Measurements from ENCODE around the gene CHST10.
A peak's percentile ranks its signal among the peaks of the same experiment; 100 is the strongest.
"Not testable (repeated sequence)": the region's sequence is repeated elsewhere in the genome, so short reads cannot be mapped to it uniquely, and the experiment has no call there.

The CHST10 gene, protein sequence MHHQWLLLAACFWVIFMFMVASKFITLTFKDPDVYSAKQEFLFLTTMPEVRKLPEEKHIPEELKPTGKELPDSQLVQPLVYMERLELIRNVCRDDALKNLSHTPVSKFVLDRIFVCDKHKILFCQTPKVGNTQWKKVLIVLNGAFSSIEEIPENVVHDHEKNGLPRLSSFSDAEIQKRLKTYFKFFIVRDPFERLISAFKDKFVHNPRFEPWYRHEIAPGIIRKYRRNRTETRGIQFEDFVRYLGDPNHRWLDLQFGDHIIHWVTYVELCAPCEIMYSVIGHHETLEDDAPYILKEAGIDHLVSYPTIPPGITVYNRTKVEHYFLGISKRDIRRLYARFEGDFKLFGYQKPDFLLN

DNA sequence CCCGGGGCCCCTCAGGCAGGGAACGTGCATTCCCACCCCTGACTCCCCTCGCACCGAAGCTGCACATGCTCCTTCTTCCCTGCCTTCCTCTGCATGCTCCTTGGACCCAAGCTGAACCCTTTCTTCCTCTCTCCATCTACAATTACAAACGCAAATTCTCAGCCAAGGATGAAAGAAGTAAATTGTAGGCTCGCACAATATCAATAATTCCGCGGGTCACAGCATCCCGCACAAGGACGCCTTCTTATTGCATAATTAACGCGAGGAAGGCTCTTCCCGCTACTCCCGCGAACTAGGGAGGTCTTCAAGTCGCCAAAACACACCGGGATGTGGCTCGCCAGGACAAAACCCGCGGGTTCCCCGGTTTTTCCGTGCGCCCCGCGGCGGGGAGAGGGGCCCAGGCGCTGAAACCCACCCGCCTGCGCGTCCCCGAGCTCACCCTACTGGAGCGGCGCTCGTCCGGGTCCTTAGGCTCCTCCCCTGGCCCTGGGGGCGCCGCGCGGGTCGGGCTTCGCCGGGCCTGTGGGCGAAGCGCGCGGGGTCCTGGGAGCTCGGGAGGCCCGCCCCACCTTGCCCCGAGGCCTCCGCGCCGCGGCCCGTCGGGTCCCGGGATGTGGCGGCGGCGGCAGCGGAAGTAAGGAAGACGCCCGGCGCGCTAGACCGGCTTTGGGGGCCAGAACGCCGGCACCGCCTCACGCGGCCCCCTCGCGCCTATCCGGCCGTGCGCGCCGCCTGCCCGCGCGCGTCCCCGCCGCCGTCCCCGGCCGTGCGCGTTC lies at the start of gene CHST10:
CHST10 (minus strand) TSS at position 734 of the 776 bp plus-strand sequence. CDS start 10,993 bp downstream, outside the sequence.
- peak; percentile 56 for DNase-seq (ENCODE audit: low read depth)

DNA sequence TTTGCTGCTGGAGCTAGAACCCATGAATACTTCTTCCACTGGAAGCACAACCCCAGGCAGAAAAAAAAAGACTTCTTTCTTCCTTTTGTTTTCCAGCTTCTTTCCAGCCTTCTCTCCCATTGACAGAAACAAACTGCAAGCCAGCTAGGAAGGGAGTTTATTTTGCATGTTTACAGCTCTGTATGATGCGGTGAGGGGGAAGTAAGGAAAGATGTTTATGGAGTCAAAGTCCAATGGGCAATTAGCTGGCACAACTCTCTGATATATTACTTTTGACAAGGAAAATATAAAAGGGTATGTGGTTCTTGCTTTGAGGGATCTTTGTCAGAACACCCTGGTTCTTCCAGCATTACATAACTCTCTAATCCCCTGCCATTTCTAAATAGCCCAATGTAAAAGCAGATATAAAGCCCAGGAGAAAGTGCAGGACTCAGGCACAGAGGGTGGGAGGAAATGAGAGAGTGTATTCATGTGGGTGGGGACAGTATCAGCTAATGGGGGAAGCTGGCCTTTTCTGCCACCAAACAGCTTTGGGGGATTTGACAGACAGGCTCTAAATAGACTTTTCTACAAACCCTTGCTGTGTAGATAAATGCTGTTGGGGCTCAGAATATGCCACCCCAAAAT lies 43.5 kb upstream of the CHST10 start:
- DNase-seq (ENCODE audit: low read depth) = no peak

DNA sequence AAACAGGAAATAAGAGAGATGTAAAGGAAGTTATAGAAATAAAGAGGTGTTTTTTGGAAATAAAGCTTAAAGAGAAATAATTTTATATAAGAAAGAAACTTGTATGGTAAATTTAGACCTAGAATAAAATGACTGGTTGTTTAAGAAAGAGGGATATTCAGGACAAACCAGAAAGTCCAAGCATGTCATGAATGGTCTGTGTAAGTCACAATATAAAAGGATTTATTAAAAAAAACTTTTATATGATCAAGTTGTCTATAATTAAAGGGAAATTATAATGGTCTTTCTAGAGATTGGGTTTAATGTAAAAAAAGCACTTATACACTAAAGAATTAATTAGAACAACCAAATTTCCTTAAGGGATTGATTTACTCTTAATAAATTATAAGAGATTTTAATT lies 38.9 kb upstream of the CHST10 start:
- not testable (repeated sequence) for DNase-seq (ENCODE audit: low read depth)

DNA sequence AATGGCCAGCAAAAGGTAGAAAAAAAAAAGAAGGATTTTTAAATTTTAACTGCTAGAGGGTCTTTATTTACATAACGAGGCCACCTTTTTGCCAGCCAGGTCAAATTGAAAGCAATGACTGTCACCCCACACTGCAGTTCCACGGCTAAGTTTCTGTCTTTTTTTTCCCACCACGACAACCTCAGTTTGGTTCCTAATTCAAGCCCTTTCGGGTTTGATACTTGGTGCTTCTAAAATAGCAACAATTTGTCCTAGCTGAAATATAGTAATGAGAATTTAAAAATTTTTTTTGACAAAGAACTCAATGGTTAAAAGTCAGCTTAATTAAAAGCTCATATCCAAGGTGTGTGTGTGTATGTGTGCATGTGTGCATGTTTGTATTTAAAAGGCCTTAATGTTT lies 36.4 kb upstream of the CHST10 start:
- DNase-seq (ENCODE audit: low read depth) = no peak

DNA sequence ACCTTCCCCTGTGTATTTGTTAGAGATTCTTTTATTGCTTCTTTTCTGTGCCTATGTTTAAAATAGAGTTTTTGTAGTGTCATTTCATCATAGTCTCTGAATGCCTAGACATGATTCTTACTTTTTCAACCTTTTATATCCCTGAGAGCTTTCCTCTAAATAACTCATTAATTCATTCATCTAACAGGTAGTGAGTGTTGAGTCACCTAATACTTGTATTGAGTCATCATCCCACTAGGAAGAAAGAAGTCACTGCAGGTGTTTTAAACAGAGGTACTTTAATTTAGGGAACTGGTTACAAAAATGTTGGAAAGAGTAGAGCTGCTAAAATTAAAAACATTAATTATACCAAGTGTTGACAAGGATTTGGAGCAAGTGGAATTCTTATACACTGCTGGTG lies 34.3 kb upstream of the CHST10 start:
- DNase-seq (ENCODE audit: low read depth) = no peak

DNA sequence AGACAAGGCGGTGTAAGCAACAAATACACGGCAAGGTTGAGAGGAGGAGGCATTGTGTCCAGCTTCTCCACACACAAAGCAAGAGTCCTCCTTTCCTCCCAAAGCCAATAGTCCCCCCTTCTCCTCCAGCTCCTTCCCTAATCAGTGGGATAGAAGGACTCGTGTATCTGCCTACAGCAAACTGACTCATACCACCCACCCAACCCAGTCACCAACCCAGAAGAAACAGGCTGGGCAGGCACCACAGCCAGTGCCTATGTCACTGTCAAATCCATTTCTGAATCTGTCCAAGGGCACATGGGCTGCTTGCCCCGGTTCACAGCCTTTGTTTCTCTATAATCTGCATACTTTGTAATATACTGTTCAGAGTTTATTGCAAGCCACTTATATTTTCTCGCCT lies 33.6 kb upstream of the CHST10 start:
- DNase-seq (ENCODE audit: low read depth) = no peak

DNA sequence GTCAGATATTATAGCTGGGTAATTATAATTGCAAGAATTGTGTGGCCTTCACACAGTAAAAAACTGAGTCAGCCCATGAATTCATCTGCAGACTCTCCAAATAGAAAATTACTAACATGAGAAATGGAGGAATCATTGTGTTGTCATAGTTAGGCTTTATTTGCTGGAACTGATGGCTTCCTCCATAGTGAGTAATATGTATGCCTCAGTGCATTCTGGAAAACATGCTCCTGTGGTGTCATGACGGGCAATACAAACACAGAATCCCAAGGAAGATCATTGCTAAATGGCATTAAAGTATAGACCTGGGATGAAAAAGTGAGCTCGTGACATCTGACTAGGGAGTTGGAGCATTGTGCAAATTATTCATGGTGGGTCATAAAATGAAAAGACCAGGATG lies 29.2 kb upstream of the CHST10 start:
- no peak for DNase-seq (ENCODE audit: low read depth)

DNA sequence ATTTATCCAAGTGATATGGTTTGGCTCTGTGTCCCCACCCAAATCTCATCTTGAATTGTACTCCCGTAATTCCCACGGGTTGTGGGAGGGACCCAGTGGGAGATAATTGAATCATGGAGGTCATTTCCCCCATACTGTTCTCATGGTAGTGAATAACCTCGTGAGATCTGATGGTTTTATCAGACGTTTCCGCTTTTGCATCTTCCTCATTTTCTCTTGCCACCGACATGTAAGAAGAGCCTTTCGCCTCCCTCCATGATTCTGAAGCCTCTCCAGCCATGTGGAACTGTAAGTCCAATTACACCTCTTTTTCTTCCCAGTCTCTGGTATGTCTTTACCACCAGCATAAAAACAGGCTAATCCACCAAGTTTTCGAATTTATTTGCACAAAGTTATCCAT lies 20.3 kb upstream of the CHST10 start:
- DNase-seq (ENCODE audit: low read depth) = no peak

DNA sequence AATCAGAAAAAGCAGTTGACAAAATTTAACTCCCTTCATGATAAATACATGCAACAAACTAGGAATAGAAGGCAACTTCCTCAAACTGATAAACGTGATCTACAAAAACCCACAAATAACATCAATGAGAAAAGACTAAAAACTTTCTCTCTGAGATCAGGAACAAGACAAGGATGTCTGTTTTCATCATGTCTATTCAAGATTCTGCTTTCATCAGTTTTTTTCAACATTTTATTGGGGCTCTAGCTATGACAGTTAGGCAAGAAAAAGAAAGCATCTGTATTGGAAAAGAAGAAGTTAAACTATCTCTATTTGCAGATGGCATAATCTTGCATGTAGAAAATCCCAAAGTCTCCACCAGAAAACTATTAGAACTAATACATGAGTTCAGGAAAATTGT lies 12.3 kb upstream of the CHST10 start:
- no peak for DNase-seq (ENCODE audit: low read depth)

DNA sequence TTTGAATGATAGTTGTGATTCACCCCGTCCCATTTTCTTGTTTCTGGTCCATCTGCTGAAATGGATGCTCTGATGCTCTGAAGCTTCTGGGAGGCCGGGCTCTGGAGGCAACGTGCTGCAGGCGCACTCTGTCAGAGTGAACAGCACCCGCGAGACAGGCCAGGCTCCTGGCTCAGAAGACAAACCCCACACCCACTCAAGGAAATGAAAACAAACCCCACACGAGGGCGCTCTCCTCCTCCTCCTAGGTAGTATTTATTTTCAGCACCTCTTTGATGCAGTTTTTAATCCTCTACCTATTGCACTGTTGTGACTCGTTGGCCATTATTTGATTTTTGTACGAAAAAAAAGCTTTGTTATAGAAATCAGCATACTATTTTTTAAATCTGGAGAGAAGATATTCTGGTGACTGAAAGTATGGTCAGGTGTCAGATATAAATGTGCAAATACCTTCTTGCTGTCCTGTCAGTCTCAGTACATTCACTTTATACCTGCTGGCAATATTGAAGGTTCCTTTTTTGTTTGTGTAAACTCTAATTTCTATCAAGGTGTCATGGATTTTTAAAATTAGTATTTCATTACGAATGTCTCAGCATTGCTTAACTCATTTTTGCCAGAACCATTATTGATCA lies 10.3 kb upstream of the CHST10 start:
- peak; percentile 60 for DNase-seq (ENCODE audit: low read depth)

DNA sequence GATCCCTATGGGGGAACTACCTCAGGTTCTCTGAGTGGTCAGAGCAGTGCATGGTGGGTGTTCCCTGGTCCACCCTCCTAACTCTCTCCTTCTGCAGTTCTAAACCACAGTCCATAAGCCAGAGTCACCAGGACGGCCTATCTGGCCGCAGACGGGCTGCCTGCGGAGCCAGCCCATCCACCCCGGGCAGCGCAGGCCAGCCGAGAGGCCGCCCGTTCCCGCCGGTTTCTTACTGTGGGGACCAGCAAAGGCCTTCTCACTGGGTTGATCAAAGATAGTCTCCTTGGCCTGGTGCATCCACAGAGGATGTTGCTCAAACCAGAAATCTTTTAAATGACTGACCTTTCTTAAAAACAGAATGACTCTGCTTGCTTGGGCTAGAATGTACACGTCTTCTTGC lies 9.6 kb upstream of the CHST10 start:
- no peak for DNase-seq (ENCODE audit: low read depth)

DNA sequence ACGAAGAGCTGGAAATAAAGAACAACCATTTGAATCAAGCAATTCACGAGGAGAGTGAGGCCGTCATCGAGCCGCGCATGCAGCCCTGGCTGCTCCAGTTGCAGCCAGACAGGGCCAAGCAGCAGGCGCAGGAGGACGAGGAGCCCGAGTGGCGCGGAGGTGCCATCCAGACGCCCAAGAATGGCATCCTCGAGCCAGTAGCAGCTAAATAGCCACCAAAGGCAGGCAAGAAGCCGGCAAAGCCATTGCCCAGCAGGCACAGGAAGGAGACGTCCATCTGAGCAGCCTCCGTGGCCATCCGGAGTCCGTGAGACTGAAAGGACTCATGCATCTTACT lies 8.9 kb upstream of the CHST10 start:
- no peak for DNase-seq (ENCODE audit: low read depth)

DNA sequence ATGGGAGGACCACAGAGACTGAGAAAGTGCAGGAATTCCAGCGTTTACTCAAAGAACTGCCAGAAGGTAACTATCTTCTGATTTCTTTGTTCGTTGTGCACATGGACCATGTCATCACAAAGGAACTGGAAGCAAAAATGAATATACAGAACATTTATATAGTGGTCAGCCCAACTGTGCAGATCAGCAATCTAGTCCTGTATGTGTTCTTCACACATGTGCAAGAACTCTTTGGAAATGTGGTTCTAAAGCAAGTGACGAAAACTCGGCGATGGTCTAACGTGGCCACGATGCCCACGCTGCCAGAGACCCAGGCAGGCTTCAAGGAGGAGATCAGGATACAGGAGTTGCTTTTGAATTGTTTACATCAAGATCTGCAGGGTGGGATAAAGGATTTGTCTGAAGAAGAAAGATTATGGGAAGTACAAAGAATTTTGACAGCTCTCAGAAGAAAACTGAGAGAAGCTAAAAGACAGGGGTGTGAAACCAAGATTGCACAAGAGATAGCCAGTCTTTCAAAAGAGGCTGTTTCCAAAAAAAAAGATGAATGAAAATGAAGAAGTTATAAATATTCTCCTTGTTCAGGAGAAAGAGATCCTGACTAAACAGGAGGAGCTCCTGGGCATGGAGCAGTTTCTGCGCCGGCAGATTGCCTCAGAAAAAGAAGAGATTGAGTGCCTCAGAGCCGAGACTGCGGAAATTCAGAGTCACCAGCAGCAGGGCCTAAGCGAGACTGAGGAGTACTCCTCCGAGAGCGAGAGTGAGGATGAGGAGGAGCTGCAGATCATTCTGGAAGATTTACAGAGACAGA lies 8.3 kb upstream of the CHST10 start:
- no peak for DNase-seq (ENCODE audit: low read depth)

DNA sequence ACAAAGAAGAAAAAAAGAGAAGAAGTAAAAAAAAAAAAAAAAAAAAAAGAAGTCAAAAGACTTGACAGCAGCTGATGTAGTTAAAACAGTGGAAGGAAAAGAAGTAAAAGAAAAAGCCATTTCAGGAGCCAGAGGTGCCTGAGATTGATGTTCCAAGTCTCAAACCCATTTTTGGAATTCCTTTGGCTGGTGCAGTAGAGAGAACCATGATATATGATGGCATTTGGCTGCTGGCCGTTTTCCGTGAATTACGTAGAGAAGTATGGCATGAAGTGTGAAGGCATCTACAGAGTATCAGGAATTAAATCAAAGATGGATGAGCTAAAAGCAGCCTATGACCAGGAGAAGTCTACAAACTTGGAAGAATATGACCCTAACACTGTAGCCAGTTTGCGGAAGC lies 7.6 kb upstream of the CHST10 start:
- DNase-seq (ENCODE audit: low read depth) = no peak

DNA sequence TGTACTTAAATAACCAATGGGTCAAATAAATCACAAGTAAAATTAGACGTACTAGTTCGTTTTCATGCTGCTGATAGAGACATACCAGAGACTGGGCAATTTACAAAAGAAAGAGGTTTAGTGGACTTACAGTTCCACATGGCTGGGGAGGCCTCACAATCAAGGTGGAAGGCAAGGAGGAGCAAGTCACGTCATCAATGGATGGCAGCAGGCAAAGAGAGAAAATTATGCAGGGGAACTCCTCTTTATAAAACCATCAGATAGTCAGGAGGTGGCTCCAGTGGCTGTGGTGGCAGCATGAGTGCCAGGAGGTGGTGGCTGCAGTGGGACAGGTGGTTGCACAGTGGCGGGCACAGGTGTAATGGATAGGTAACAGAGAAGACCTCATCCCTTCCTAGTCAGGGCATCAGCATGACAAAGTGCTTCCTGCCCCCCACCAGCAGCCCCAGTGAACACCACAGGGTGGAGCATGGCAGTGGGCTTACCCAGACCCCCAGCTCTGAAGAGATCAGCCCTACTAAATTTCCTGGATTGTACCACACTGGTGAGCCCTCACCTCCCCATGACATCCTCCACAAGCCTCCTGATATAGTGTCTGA lies 6.9 kb upstream of the CHST10 start:
- no peak for DNase-seq (ENCODE audit: low read depth)

DNA sequence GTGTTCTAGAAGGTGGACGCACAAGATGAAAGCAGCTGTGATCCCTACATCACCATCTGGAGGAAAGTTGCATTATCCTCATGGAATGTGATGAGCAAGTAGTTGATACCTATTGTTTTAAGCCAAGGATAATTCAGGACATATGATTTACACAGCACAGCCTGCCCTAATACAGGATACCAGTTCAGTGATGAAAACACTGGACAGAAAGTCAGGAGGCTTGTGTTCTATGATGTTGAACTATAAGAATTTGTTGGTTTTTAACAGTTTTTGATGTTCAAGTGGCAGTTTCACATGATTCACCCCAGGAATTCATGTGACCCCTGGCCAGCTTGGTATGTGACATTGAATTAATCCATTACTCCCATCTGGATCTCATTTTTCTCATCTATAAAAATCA lies 6.2 kb upstream of the CHST10 start:
- DNase-seq (ENCODE audit: low read depth) = no peak

DNA sequence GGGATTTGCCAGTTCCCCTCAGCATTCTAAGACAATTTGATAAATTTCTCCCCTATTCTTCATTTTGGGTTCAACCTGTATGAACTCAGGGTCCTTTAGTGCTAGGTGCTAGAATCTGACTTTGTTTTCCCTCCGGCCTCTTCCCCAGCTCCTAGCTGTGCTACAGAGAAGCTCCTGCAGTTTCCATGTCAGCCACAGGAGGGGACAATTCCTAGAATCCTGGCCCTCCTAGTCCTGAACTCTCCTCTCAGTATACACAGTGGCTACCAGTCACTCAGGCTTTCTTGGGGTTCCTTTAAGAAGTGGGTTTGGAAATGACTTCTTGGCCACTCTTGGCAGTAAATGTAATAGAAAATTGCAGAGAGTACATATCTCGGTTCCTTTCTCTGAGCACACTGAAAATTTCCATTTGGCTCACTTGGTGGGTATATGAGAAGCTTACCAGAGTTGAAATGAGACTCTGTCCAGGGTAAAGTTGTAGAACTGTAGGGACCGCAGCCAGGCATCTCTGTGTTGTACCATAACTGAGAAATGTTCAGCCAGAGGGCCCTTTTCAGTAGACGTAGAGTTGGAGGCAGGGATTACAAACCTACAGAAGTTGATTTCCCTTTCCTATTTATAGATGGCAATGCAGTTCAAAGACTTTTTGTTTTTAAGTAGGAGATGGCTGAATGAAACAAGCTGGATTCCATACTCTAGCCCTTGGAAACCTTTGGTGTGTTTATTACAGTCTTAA lies 5.0 kb upstream of the CHST10 start:
- DNase-seq (ENCODE audit: low read depth) = peak; percentile 58

DNA sequence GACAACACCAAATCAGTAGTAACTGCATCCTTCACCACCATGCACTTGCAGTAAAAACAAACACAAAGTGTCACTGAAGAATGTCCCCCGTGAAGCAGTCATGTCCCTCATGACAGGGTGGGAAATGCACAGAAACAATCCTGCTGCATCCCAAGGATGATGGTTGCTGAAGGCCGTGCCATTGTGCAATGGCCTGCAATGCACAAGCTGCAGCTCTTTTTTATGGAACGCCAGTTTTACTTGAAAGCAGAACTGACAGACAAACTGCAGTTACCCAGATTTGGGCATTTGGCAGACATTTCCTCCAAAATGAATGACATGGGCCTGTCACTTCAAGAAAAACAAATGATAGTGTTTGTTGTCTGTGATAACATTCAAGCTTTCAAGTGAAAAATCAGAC lies 2.4 kb upstream of the CHST10 start:
- DNase-seq (ENCODE audit: low read depth) = no peak

DNA sequence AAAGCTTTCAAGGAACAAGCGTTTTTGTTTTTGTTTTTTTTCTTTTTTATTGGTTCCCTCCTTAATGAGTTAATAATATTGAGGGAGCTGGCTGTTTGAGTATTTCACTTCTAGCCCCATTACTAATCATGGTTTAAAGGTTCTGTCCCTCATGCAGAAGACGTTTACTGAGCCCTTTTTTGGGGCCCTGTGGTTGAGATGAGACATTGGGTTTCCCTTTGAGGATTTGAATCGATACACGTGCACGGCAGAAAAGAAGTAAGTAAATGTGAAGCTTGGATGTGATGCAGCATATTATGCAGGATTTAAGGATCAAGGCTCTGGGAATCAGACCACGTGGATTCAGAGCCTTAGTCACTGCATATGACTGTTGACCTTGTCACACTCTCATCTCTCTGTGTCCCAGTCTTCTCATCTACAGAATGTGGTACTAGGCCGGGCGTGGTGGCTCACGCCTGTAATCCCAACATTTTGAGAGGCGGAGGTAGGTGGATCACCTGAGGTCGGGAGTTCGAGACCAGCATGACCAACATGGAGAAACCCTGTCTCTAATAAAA lies 1.0 kb upstream of the CHST10 start:
- no peak for DNase-seq (ENCODE audit: low read depth)

DNA sequence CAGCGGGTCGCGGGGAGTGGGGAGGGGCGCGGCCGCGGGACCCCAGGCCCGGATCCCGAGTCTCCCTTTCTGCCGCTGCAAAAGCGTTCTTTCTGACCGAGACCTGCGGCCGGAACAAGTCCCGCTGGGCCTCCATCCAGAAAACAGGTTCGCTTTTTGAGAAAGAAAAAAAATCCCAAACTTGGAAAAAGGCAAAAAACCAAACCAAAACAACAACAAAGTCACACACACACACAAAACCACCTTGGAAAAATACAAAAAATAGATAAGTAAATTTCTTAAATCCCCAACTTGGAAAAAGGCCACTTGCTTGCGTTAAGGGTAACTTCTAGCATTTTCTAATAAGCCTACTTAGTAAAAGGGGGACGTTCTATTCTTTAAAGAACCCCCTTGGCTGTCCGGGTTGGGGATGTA lies 250 bp upstream of the CHST10 start:
- no peak for DNase-seq (ENCODE audit: low read depth)
